Measurements from ENCODE around the gene GNAS.
"Not testable (repeated sequence)": the region's sequence is repeated elsewhere in the genome, so short reads cannot be mapped to it uniquely, and the experiment has no call there.

GNAS gene

DNA sequence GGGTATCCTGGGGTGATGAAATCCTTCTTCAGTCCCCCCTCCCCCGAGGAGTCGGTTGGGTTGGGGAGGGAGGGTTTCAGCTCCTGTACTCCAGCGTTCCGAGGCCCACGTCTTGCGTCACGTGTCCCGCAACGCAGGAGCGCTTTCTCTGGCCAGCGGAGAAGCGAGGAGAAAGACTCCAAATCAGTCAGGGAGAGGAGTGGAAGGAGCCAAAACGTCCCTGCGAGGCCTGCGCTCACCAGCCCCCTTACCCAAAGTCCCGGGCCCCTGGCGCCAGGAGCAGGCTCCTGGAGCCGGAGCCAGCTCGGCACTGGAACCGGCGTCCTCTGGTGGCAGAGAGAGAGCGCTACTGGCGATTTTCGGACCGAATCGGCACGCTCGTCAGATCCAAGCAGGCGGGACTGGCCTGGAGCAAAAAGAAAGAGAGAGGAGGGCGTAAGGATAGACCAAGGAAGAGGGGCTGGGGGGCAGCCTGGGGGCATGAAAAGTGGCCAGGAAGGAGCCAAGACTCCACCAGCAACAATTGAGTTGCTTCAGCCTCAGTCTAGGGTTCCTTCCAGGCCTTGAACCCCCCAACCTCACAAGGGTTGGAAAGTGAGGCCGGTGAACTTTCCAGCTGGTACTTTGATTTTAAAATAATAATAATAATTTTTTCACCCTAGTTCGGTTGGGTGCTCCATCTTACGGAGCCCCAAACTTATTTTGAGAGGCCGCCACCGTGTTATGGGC lies at the start of gene GNAS:
Gene GNAS, plus strand, starts transcription at position 174 of the 729 bp plus-strand sequence.
- FAIRE-seq = no peak
- DNase-seq (ENCODE audit: low spot score) = peak; percentile 11

DNA sequence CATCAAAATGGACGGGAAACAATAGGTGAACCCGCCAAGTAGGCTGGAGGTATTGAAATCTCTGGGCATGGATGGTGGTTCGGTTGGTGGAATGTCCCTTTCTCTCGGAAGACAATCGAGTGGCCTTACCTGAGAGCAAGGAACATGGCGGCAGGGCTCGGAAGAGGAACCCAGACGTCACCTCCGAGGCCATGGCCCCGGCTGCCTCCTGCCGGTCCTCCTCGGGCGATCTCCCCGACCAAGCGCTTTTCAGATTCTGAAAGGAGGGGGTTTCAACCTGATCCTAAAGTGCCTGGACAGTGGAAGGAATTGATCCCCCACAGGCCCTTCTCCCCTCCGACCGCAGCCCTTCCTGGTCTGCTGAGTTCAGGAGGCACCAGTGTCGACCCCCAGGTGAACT lies 49.0 kb upstream of the GNAS start:
- FAIRE-seq = no peak

DNA sequence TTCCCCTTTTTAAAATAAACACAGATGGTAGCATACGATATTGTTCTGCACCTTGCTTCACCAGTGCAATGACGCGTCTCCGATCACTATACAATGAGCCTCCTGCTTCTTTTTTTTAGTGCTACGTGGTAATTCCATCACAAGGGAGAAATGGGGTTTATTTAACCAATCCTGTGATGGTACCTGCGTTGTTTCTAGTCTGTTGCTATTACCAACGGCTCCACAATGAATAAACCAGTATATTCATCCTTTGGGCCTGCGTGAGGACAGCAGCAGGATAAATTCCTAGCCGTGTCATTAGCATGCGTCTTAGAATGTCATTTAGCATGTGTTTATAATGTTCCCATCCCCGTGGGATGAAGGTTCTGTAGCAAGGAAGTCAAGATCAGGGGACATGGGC lies 44.7 kb upstream of the GNAS start:
- FAIRE-seq (no peak), DNase-seq (ENCODE audit: low spot score) (no peak)

More for the DNA sequence above, 49.0 kb upstream of the GNAS start:
- DNase-seq (ENCODE audit: low spot score) = no peak

DNA sequence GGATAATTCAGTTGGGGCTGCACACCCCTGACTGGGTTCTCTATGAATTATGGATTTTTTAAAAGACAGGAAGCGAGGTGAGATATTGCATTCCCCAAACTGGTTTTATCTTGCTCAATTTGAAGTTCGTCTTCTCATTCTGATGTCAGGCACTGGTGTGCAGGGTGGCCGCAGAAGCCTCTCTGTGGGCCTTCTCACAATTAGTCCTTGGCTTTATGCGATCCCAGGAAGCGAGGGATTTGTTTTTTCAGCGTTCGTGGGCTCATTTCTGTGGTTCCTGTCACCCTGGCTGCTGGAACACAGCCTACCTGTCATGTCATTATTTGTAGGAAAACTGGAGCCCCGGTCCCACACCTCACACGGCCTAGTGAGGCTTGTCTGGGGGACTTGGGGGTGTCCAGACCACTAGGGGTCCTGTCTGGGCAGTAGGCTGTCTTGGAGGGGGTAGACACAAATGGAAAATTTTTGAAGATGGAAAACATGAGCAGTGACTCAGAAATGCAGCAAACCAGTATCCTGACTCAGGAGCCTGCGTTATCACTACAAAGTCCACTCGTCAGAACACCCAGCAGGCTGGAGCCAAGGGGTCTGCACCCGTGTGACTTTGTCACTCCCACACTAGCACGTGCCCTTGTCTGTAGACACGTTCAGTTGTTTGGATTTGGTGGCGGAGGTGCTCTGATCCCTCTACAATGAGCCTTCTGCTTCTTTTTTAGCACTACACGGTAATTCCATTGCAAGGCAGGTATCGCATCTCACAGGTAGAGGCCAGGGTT lies 44.1 kb upstream of the GNAS start:
- no peak for DNase-seq (ENCODE audit: low spot score)
- no peak for FAIRE-seq

DNA sequence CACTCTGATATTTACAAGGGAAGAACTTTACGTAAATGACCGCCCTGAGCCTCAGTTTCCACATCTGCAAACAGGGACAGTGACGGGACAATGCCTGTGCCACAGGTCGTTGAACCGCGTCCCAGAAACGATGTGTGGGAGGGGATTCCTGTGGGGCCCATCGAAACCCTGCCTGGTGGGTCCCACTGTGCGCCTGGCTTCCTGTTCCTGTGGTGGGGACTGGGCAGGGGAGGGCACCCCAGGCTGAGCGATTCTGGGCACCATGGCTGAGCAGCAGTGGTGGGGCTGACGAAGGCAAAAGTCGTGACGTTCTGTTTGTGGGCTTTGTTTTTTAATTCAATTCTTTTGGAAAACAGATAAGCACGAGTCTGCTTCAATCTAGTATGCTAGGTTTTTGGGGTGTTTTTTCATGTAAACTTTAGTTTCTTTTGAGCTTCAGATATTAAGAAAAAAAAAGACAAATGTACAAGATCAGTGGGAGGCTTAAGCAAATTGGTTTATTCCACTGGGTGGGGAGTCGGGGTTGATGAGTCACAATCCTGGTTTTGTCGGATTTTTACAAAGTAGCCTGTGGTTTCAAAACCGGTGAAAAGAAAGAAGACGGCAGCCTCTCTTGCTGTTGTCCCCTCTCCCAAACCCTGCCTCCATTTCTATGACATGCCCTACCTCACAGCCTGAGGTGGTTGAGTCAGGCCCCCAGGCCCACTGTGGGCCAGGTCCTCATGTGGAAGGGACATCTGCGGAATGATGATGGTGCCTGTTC lies 42.2 kb upstream of the GNAS start:
- DNase-seq (ENCODE audit: low spot score) = peak; percentile 8
- no peak for FAIRE-seq

DNA sequence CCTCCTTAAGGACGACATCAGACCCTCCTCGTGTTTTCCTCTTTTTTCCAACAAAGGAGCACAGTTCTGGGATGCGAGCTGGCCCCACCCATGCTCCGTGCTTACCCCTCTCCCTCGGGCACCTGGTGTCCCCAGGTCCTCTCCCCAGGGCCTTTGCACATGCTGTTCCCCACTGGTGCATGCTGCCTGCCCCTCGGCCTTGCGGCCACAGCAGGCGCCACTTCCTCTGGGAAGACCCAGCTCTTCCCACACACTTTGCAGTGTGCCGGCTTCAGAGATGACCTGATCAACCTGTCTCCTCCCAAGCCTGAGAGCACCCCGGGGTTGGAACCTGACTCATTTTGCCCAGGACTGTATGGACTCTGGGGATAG lies 41.7 kb upstream of the GNAS start:
- no peak for FAIRE-seq
- no peak for DNase-seq (ENCODE audit: low spot score)

DNA sequence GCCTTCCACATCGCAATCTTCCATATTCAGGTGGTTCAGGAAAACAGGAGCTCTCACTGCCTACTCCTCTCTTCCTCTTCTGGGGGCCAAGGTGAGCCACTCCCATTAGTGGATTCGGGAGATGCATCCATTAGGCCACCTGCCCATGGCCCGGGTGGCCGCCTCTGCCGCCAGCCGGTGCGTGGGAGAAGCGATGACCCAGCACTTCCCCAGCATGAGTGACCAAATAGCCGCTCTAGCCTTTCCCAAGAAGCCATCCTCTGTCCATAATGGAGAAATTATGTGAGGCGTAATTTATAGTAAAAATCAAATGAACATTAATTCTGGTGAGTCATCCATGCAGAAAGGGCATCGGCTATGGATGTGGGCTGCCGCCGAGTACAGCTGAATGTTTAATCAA lies 41.2 kb upstream of the GNAS start:
- FAIRE-seq (no peak), DNase-seq (ENCODE audit: low spot score) (no peak)

DNA sequence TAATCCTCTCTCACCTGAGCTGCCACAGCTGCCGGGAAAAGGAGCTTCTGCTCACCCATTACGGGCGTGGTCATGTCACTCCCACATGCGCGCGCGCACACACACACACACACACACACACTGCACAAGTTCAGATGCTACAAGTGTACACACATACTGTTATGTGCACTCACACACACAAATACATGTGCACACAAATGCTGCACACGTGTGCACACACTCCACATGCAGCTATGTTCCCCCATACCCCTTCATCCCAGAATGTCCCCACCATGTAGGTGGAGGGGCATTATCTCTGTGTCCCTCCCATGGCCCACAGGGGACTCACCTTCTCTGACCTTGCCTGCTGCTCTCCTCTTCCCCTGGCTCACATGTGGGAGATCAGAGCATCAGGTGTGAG lies 39.1 kb upstream of the GNAS start:
- no peak for FAIRE-seq
- DNase-seq (ENCODE audit: low spot score) = no peak

DNA sequence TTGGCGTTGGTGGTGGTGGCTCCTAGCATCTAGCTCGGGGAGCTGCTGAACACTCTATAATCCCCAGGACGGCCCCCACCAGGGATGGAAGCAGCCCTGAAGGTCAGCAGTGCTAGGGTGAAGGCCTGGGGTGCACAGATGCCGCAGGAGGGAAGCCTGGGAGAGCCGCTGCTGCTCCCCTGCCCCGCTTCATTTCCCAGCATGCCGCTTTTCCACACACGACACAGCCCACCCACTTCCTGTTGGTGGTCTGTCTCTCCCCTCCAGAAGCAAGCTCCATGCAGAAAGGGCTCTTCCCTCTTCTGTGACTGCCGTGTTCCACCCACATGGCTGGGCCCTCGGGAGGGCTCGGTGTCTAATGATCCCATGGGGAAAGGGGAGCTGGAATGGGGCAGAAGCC lies 37.1 kb upstream of the GNAS start:
- FAIRE-seq (no peak), DNase-seq (ENCODE audit: low spot score) (no peak)

DNA sequence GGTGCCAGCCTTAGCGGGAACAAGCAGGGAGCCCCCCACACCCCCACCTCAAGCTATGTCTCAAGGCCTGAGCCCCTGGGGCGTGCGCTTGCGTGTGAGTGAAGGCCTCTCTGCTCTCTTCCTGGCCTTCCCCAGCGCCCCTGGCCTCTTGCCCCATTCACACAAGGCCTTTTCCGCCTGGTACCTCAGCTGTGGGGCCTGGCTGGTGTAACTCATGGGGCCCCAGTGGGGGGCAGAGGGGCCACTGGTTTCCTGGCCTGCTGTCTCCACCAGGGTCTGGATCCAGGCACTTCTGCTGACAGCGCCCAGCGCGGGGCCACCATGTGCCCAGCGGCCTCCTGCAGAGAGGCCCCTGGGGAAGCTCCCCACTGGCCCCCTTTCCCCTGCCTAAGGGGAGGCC lies 36.5 kb upstream of the GNAS start:
- no peak for DNase-seq (ENCODE audit: low spot score)
- FAIRE-seq = no peak

DNA sequence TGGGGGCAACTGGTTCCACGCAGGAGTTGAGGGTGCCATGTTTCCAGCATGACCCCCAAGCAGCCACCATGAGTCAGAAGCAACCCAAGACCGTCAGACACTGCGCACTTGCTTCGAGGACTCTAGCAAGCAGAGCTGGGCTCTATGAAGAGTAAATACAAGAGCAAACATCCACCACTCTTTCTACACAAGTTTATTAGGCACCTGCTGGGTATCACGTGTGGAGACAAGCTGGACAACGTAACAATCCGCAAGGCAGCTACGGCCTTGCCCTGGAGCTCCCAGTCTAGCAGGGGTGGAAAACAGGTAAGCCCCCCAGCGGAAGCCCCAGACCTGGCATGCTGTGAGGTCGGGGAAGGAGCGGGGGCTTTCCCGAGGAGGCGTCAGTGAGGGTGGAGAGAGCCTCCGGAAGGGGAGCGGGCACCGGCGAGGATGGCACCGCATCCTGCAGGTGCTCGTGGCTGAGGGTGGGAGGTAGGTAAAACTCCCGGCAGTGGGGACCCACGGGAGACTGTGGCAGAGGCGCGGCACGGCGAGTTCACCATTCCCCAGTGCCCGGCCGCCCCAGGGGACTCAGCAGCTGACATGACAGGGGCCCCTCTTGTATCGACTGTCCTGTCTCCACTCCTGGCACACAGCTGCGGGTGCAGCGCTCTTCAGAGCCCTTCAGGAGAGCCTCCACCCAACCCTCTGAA lies 35.4 kb upstream of the GNAS start:
- FAIRE-seq (no peak), DNase-seq (ENCODE audit: low spot score) (no peak)

DNA sequence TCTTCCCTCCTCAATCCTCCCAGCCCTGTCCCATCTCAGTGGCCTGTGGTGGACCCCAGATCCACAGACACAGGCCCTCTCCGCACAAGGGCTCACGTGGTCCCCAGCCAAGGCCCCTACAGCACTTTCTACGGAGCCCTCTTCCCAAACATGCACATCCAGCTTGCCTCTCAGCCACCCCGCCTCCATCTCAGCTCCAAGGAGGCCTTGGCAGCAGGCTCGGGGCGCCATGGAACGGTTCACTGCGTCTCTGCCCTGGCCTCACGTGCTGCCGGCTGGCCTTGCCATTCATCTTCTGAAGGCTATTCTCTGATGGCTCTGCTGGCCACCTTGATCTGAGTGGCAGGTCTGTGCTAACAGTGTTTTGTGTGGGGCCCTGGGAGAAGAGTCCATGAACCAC lies 34.8 kb upstream of the GNAS start:
- FAIRE-seq = no peak

DNA sequence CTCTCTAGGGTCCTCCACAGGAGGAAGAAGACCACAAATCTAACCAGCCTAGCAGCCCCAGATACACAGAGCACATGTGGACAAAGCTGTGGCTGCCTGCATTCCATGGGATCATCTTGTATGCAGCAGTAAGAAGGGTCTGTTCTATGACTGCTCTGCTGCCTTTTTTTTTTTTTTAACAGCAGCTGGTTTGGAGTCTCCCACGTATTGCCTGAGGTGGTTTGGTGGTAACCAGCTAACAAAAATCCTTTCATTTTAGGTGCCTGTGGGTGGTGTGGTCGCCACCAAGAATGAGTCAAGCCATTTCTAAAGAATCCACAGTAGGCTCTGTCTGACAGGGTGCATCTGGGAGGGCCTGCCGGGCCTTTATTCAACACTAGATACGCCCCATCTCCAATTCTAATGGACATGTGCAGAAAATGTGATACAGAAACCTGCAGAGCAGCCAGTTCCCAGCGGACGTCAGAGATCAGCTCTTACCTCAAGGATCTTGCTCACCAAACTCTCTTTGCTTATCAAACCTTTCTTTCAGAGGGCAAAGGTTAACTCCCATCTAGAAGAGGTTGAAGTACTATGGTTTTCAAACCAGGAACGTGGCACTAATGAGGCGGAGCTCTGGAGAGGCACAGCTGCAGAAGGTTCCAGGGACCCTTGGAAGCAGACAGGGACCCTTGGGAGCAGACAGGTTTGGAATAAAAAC lies 33.8 kb upstream of the GNAS start:
- peak; percentile 71 for FAIRE-seq
- DNase-seq (ENCODE audit: low spot score) = peak; percentile 79

More for the DNA sequence above, 34.8 kb upstream of the GNAS start:
- DNase-seq (ENCODE audit: low spot score) = no peak

DNA sequence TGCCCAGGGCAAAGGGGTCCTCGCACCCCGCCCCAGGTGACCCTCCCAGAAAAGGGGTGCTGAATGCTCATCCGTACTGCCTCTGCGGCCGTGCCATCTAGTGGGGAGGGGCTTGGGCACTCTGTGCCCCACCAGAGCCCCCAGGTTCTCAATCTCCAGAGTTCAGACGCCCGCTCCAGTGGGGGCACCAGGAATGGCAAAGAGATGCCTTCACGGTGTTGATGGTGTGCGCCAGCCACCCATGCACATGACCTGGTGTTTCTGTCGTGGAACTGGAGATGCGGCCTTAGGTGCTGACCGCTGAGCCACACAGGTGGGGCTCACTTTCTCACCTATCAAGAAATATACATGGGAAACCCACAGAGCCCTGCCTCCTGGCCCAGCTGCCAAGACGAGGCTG lies 32.6 kb upstream of the GNAS start:
- FAIRE-seq (no peak), DNase-seq (ENCODE audit: low spot score) (no peak)

DNA sequence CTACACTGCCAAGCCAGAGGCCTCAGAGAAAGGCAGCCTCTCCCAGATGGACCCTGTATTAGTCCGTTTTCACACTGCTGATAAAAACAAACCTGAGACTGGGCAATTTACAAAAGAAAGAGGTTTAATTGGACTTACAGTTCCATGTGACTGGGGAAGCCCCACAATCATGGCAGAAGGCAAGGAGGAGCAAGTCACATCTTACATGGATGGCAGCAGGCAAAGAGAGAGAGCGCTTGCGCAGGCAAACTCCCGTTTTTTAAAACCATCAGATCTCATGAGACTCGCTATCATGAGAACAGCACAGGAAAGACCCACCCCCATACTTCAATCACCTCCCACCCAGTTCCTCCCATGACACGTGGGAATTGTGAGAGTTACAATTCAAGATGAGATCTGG lies 32.0 kb upstream of the GNAS start:
- FAIRE-seq; DNase-seq (ENCODE audit: low spot score): not testable (repeated sequence)

DNA sequence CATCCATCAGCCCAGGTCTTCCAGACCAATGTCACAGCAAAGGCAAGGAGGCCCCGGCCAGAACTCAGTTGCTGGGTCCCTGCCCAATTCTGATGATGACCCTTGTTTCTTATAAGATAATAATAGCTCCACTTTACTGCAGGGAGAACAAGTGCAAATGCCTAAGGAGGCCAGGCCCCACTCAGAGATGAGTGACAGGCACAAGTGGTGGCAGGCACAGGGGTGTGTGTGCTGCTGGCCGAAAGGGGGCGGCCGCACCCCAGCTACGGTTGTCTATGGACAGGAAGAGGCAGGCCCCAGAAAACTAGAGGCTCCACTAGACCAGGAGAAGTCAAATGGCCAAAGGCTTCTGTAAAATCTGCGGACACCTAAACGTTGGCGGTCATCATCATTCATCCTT lies 30.4 kb upstream of the GNAS start:
- FAIRE-seq = no peak

DNA sequence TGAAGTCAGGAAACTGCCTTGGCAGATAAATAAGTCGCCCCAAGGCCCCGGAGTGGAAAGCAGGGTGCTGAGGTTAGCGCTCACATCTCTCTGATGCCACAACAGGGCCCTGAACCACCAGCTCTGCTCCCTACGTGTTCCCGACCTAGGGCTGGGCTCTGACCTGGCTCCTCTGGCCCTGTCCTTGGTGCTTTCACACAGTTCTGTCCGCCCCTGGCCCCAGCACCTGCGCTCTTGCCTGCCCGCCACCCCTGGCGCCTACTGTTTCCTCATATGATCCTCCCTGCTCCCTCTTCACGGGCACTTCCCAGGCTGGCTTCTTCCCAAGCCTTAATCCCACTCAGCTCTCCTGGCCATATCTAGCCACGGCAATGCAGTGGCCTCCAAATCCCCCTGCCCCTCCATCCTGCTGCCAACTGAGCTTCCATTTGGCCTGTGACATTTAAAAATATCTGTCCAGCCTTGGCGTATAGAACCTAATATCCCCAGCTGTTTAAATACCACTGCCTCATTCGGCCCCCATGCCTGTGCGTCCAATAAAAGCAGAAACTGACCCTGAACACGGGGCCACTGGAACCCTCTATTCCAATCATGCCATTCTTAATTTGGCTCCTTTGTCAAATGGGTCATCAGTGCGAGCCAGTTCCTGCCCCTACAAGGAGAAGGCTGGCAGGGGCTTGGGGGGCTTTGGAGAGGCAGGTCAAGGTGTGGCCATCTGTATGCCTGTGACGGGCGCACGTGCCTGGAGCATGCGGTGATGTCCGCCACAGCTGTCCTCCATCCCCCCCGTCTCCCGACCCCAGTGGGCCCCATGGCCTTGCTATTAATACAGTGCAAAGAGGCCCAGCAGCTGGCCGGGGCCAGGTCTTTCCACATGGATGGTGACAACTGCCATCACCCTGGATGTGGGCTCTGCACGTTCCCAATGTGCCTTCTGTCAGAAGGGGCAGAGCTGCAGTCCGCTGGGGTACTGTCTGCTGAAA lies 29.5 kb upstream of the GNAS start:
- no peak for DNase-seq (ENCODE audit: low spot score)
- FAIRE-seq = no peak

More for the DNA sequence above, 30.4 kb upstream of the GNAS start:
- no peak for DNase-seq (ENCODE audit: low spot score)

DNA sequence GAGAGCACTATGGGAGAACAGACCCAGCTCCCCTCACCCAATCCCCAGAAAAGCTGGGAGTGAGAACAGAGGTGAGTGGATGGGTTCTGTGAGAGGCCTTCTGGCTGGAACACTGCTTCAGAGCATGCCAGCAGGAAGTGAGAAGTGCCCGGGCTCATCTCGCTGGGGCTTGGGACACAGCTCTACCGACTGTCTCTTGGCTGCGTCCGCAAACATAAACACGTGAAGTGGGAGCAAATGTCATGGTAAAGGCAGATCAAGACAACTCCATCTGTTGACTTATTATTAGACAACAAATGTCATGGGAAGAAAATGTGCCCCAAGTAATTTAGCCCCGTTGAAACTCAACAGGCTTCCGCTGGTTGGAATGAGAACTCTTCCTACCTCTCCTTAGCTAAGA lies 27.7 kb upstream of the GNAS start:
- no peak for FAIRE-seq

DNA sequence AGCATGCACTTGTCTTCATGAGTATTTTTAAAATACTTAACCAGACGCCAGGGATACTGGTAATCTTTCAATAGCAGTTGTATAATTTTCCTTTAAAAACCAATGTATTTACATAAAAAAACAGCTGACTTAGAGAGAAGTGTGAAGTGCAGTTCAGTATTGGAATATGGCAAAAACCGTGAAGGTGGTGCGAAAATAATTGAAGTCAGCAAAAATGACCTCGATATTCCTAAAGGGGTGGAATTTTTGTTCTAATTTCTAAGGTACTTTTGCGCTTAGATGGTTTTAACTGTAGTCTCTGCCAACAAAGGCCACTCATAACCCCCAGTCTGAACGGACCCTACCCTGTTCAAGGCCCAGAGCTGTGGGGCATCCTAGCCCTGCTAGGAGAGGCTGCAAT lies 27.1 kb upstream of the GNAS start:
- no peak for FAIRE-seq

More for the DNA sequence above, 27.7 kb upstream of the GNAS start:
- no peak for DNase-seq (ENCODE audit: low spot score)

DNA sequence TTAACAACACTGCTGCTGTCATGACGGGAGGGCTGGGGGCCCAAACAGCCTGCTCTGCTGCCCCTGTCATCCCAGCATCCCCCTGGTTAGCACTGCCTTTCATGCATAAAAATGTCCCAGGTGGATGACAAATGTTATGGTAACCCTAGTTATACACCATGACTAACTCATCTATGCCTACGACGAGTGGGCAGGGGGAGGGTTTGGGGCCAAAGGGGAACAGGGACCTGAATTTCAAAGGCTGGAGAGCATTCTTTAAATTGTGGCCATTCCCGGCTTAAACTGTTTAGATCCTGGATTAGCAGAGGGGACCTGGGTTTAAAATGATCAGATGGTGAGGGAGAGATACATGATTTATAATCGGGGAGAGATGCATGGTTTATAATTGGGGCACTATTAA lies 26.2 kb upstream of the GNAS start:
- FAIRE-seq (no peak), DNase-seq (ENCODE audit: low spot score) (no peak)

More for the DNA sequence above, 27.1 kb upstream of the GNAS start:
- DNase-seq (ENCODE audit: low spot score) = no peak

All from RCC 7860 (cell line).